ENCODE data around the gene NEUROD6. TPM values are rescaled to one million over a fixed set of nuclear protein-coding genes. Genes with fewer than 3 reads are reported as not detected.

NEUROD6 gene
- polyA plus RNA-seq, 1 donor from 2014 or later: not detected

GRCh38 chr7:31371621-31372020 lies 31.1 kb upstream of the NEUROD6 start:
- Histone ChIP-seq H3K79me2 (replicated peaks; ENCODE audit: insufficient read depth, low read length) (no peaks in the 10 kb centered on the region), H3K27ac (ENCODE audit: low read length) (no peak overlapping the region), H3K9me2 (ENCODE audit: insufficient read depth, low read length) (no peaks in the 10 kb centered on the region), H3K4me3 (ENCODE audit: low read length) (no peak overlapping the region), H3F3A (ENCODE audit: insufficient read depth, low read length, poor library complexity, severe bottlenecking) (no peaks in the 10 kb centered on the region), H4K20me1 (ENCODE audit: insufficient read depth) (no peaks in the 10 kb centered on the region), H3K36me3 (ENCODE audit: insufficient read depth, low read length) (no peaks in the 10 kb centered on the region), H2AFZ (ENCODE audit: low read depth, low read length) (no peak overlapping the region), H3K27me3 (ENCODE audit: insufficient read depth, low read depth, low read length) (no peaks in the 10 kb centered on the region), H3K9me3 (ENCODE audit: low read length) (no peaks in the 10 kb centered on the region), H3K4me2 (ENCODE audit: low read length) (no peak overlapping the region), H3K9ac (ENCODE audit: low read length) (no peak overlapping the region)
- TF ChIP-seq TAF1 (IDR thresholded peaks at IDR 0.05; ENCODE audit: low read depth): no peak

- no peak overlapping the region for H3K4me2 ChIP-seq (ENCODE audit: low read length)
- no peak overlapping the region for H2AFZ ChIP-seq (ENCODE audit: low read depth, low read length)
- H3K27me3 ChIP-seq (ENCODE audit: insufficient read depth, low read depth, low read length): no peaks in the 10 kb centered on the region
- H3F3A ChIP-seq (ENCODE audit: insufficient read depth, low read length, poor library complexity, severe bottlenecking): no peaks in the 10 kb centered on the region
- H4K20me1 ChIP-seq (ENCODE audit: insufficient read depth): no peaks in the 10 kb centered on the region
- H3K36me3 ChIP-seq (ENCODE audit: insufficient read depth, low read length): no peaks in the 10 kb centered on the region
- H3K9ac ChIP-seq (ENCODE audit: low read length): no peak overlapping the region
- TF ChIP-seq RAD21 (conservative IDR thresholded peaks at IDR 0.05): no peak
- TF ChIP-seq EZH2 (IDR thresholded peaks at IDR 0.05; ENCODE audit: borderline replicate concordance, insufficient read depth, low read length, poor library complexity, severe bottlenecking): no peak
- TF ChIP-seq EP300 (conservative IDR thresholded peaks at IDR 0.05; ENCODE audit: poor library complexity, severe bottlenecking): no peak
- no peak for TF ChIP-seq SMC3 (conservative IDR thresholded peaks at IDR 0.05; ENCODE audit: poor library complexity)
- H3K9me2 ChIP-seq (ENCODE audit: insufficient read depth, low read length): no peaks in the 10 kb centered on the region
- H3K27ac ChIP-seq (ENCODE audit: low read length): no peak overlapping the region
- H3K9me3 ChIP-seq (ENCODE audit: low read length): no peaks in the 10 kb centered on the region
- no peaks in the 10 kb centered on the region for H3K79me2 ChIP-seq (replicated peaks; ENCODE audit: insufficient read depth, low read length)
- H3K4me3 ChIP-seq (ENCODE audit: low read length): no peak overlapping the region
Measured at GRCh38 chr7:31370609-31371008, 30.1 kb upstream of the NEUROD6 start.

- H3F3A ChIP-seq (ENCODE audit: insufficient read depth, low read length, poor library complexity, severe bottlenecking): no peaks in the 10 kb centered on the region
- no peak overlapping the region for H3K4me2 ChIP-seq (ENCODE audit: low read length)
- no peak overlapping the region for H2AFZ ChIP-seq (ENCODE audit: low read depth, low read length)
- no peaks in the 10 kb centered on the region for H3K9me3 ChIP-seq (ENCODE audit: low read length)
- no peaks in the 10 kb centered on the region for H4K20me1 ChIP-seq (ENCODE audit: insufficient read depth)
- H3K4me3 ChIP-seq (ENCODE audit: low read length): no peak overlapping the region
- no peaks in the 10 kb centered on the region for H3K79me2 ChIP-seq (replicated peaks; ENCODE audit: insufficient read depth, low read length)
- no peaks in the 10 kb centered on the region for H3K9me2 ChIP-seq (ENCODE audit: insufficient read depth, low read length)
- no peaks in the 10 kb centered on the region for H3K27me3 ChIP-seq (ENCODE audit: insufficient read depth, low read depth, low read length)
- H3K9ac ChIP-seq (ENCODE audit: low read length): no peak overlapping the region
- no peak overlapping the region for H3K27ac ChIP-seq (ENCODE audit: low read length)
- H3K36me3 ChIP-seq (ENCODE audit: insufficient read depth, low read length): no peaks in the 10 kb centered on the region
- TF ChIP-seq EZH2 (IDR thresholded peaks at IDR 0.05; ENCODE audit: borderline replicate concordance, insufficient read depth, low read length, poor library complexity, severe bottlenecking): no peak
- no peak for TF ChIP-seq MXI1 (conservative IDR thresholded peaks at IDR 0.05; ENCODE audit: poor library complexity, severe bottlenecking)
- TF ChIP-seq TAF1 (IDR thresholded peaks at IDR 0.05; ENCODE audit: low read depth): no peak
- no peak for TF ChIP-seq CTCF (IDR thresholded peaks at IDR 0.05; ENCODE audit: poor library complexity, severe bottlenecking)
- no peak for TF ChIP-seq RAD21 (conservative IDR thresholded peaks at IDR 0.05)
- no peak for TF ChIP-seq SMC3 (conservative IDR thresholded peaks at IDR 0.05; ENCODE audit: poor library complexity)
- TF ChIP-seq EP300 (conservative IDR thresholded peaks at IDR 0.05; ENCODE audit: poor library complexity, severe bottlenecking): no peak
- no peak for TF ChIP-seq REST (IDR thresholded peaks at IDR 0.05; ENCODE audit: borderline replicate concordance)
Measured at GRCh38 chr7:31368620-31369019, 28.1 kb upstream of the NEUROD6 start.
